Measurements from ENCODE around the gene SNAP23. TPM values are rescaled to one million over a fixed set of nuclear protein-coding genes. Genes with fewer than 3 reads are reported as not detected.

Gene SNAP23
- total and polyA plus RNA-seq, 2 experiments from 2014 or later: 13.3 to 31.2 TPM

- H3K4me3 ChIP-seq: no peak overlapping the region
- H3K9me3 ChIP-seq (ENCODE audit: low read depth): no peaks in the 10 kb centered on the region
- no peak for TF ChIP-seq CTCF (IDR thresholded peaks at IDR 0.05; ENCODE audit: low read depth, low read length)
- peaks cover 11% of the 10 kb centered on the region for H3K36me3 ChIP-seq
- peaks cover 4% of the 10 kb centered on the region for H3K4me1 ChIP-seq (ENCODE audit: low read depth)
- DNase-seq (ENCODE audit: low read depth in 1 of 2, low spot score in 1 of 2): no peak
- H3K27me3 ChIP-seq: no peaks in the 10 kb centered on the region
- H3K27ac ChIP-seq: no peak overlapping the region
Observed at GRCh38 chr15:42453826-42454225, 41.6 kb upstream of the SNAP23 start.

GRCh38 chr15:42456531-42456930 is 38.9 kb upstream of the SNAP23 start:
- Histone ChIP-seq H3K4me1 (ENCODE audit: low read depth) (peaks cover 4% of the 10 kb centered on the region), H3K27me3 (no peaks in the 10 kb centered on the region), H3K9me3 (ENCODE audit: low read depth) (no peaks in the 10 kb centered on the region), H3K27ac (peak overlapping the region; percentile 89), H3K36me3 (no peaks in the 10 kb centered on the region), H3K4me3 (no peak overlapping the region)
- TF ChIP-seq CTCF (IDR thresholded peaks at IDR 0.05; ENCODE audit: low read depth, low read length): no peak
- DNase-seq (ENCODE audit: low read depth in 1 of 2, low spot score in 1 of 2): no peak

- peaks cover 4% of the 10 kb centered on the region for H3K4me1 ChIP-seq (ENCODE audit: low read depth)
- no peaks in the 10 kb centered on the region for H3K27me3 ChIP-seq
- peak in 1 of 2 donors; percentile 45 for DNase-seq (ENCODE audit: low read depth in 1 of 2, low spot score in 1 of 2)
- H3K9me3 ChIP-seq (ENCODE audit: low read depth): no peaks in the 10 kb centered on the region
- H3K36me3 ChIP-seq: no peaks in the 10 kb centered on the region
- TF ChIP-seq CTCF (IDR thresholded peaks at IDR 0.05; ENCODE audit: low read depth, low read length): no peak
- peak overlapping the region; percentile 89 for H3K27ac ChIP-seq
- no peak overlapping the region for H3K4me3 ChIP-seq
Observed at GRCh38 chr15:42456971-42457370, 38.5 kb upstream of the SNAP23 start.

- H3K27ac ChIP-seq: peak overlapping the region; percentile 89
- no peak overlapping the region for H3K4me3 ChIP-seq
- no peak for TF ChIP-seq CTCF (IDR thresholded peaks at IDR 0.05; ENCODE audit: low read depth, low read length)
- H3K9me3 ChIP-seq (ENCODE audit: low read depth): no peaks in the 10 kb centered on the region
- peak; percentile 93 to 98 for DNase-seq (ENCODE audit: low read depth in 1 of 2, low spot score in 1 of 2)
- peaks cover 4% of the 10 kb centered on the region for H3K4me1 ChIP-seq (ENCODE audit: low read depth)
- H3K27me3 ChIP-seq: no peaks in the 10 kb centered on the region
- no peaks in the 10 kb centered on the region for H3K36me3 ChIP-seq
Observed at GRCh38 chr15:42457445-42458442, 37.7 kb upstream of the SNAP23 start.

- Histone ChIP-seq H3K36me3 (peaks cover 4% of the 10 kb centered on the region), H3K27ac (peak overlapping the region; percentile 26), H3K9me3 (ENCODE audit: low read depth) (no peaks in the 10 kb centered on the region), H3K27me3 (no peaks in the 10 kb centered on the region), H3K4me3 (no peak overlapping the region), H3K4me1 (ENCODE audit: low read depth) (peaks cover 4% of the 10 kb centered on the region)
- no peak for DNase-seq (ENCODE audit: low read depth in 1 of 2, low spot score in 1 of 2)
- TF ChIP-seq CTCF (IDR thresholded peaks at IDR 0.05; ENCODE audit: low read depth, low read length): no peak
Observed at GRCh38 chr15:42461261-42461660, 34.2 kb upstream of the SNAP23 start.
